GM21526 (cell line): ENCODE data around the gene KIF3B.
"Not testable (repeated sequence)": the region's sequence is repeated elsewhere in the genome, so short reads cannot be mapped to it uniquely, and the experiment has no call there.

Experiments
- ATAC-seq: cut with Tn5 transposase; IDR thresholded peaks from one replicate; pipeline ENCODE4 v1.9.1; 2021; ENCODE audit warnings: moderate library complexity; ENCODE audit not compliant: unreplicated experiment, low FRiP score

Gene KIF3B

GRCh38 chr20:32370897-32371296 lies 93.4 kb downstream of the KIF3B start:
- ATAC-seq: no peak

- no peak for ATAC-seq
Measured at GRCh38 chr20:32378461-32378860, 101.0 kb downstream of the KIF3B start.

DNA sequence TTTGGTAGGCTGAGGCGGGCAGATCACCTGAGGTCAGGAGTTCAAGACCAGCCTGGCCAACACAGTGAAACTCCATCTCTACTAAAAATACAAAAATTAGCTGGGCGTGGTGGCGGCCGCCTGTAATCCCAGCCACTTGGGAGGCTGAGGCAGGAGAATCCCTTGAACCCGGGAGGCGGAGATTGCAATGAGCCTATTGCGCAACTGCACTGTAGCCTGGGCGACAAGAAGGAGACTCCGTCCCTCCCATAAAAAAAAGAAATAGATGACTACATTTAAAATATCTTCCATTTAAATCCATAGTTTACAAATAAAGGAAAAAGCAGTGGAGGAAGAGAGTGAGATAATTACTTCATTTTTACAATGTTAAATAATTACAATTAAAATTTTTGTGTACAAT lies 102.6 kb downstream of the KIF3B start:
- not testable (repeated sequence) for ATAC-seq

- no peak for ATAC-seq
Measured at GRCh38 chr20:32380745-32381144, 103.3 kb downstream of the KIF3B start.

DNA sequence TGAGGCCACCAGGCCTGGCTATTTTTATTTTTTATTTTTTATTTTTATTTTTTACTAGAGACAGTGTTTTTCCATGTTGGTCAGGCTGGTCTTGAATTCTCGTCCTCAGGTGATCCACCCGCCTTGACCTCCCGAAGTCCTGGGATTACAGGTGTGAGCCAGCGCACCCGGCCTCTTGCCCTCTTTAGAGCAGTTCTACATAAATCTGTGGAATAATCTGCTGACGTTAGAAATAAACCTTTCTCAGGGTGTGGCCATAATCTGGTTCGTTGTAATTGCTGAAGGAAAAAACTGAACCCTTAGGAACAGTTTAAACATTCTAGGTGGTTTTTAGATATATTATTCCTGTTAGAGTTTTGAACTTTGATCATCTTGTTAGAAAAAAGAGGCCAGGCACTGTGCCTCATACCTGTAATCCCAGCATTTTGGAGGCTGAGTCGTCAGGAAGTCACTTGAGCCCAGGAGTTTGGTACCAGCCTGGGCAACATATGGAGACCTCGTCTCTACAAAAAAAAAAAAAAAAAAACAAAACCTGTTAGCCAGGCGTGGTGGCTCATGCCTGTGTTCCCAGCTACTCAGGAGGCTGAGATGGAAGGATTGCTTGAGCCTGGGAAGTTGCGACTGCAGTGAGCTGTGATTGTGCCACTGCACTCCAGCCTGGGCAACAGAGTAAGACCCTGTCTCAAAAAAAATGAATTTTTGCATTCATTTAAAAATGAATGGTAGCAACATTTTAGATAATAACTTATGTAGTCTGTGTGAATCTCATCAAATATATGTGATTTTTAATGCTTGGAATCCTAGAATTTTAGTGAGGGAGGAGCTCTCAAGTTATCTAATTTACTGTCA lies 104.9 kb downstream of the KIF3B start:
- ATAC-seq: no peak

GRCh38 chr20:32383441-32383840 lies 106.0 kb downstream of the KIF3B start:
- ATAC-seq: not testable (repeated sequence)
